ENCODE measurements around the gene RXRA. TPM values are rescaled to one million over a fixed set of nuclear protein-coding genes. Genes with fewer than 3 reads are reported as not detected.

The RXRA gene
- total and polyA plus RNA-seq, 10 donors = 10.9 to 116 (median 81.0) TPM

GRCh38 chr9:134453776-134454475 lies 127.7 kb downstream of the RXRA start:
- intact Hi-C loops (cut with DNase I; ENCODE audit: low total_unique reads) = loop anchor here (10.0 kb wide), 1 partner anchor 191 kb away; the partner anchor contains the start of gene COL5A1
- Histone ChIP-seq H3K4me1 (peaks cover 11 to 56% (median 32%) of the 10 kb centered on the region in 6 donors), H3K27me3 (replicated peaks in 1 of 7) (no peaks in the 10 kb centered on the region), H3K36me3 (no peaks in the 10 kb centered on the region), H3K4me3 (no peak overlapping the region), H3K27ac (peak overlapping the region in 1 of 8 donors; percentile 18), H3K9me3 (peaks cover 0 to 6% (median 5%) of the 10 kb centered on the region in 8 donors)
- no peak for DNase-seq
- TF ChIP-seq POLR2A (IDR thresholded peaks at IDR 0.05) (no peak), POLR2AphosphoS5 (IDR thresholded peaks at IDR 0.05) (no peak), CTCF (IDR thresholded peaks at IDR 0.05 in 8 of 11, conservative IDR thresholded peaks at IDR 0.05 in 3 of 11) (no peak)
- 88 to 94% (median 90%) methylated on average over 19 to 23 of the region's 23 CpGs for WGBS, 5 donors

- DNase-seq = peak; percentile 59
- intact Hi-C loops (cut with DNase I; ENCODE audit: low total_unique reads) = loop anchor here (10.0 kb wide), 1 partner anchor 190 kb away; the partner anchor contains the start of gene COL5A1
- peak overlapping the region in 3 of 8 donors; percentile 18 to 95 (median 92) for H3K27ac ChIP-seq
- H3K36me3 ChIP-seq = no peaks in the 10 kb centered on the region
- H3K27me3 ChIP-seq (replicated peaks in 1 of 7) = no peaks in the 10 kb centered on the region
- H3K4me1 ChIP-seq = peaks cover 11 to 58% (median 34%) of the 10 kb centered on the region in 6 donors
- H3K9me3 ChIP-seq = peaks cover 0 to under 1% (median under 1%) of the 10 kb centered on the region in 8 donors
- H3K4me3 ChIP-seq = no peak overlapping the region
- WGBS, 5 donors = 58 to 76% (median 76%) methylated on average over 3 to 5 of the region's 5 CpGs
- TF ChIP-seq POLR2AphosphoS5 (IDR thresholded peaks at IDR 0.05) (no peak), CTCF (IDR thresholded peaks at IDR 0.05 in 8 of 11, conservative IDR thresholded peaks at IDR 0.05 in 3 of 11) (no peak), POLR2A (IDR thresholded peaks at IDR 0.05) (no peak)
Measured at GRCh38 chr9:134454476-134454857, 128.2 kb downstream of the RXRA start.

GRCh38 chr9:134455021-134455471 lies 128.8 kb downstream of the RXRA start:
- DNase-seq = peak; percentile 70
- no peaks in the 10 kb centered on the region for H3K9me3 ChIP-seq
- TF ChIP-seq POLR2A (IDR thresholded peaks at IDR 0.05) = no peak
- TF ChIP-seq POLR2AphosphoS5 (IDR thresholded peaks at IDR 0.05) = no peak
- no peak for TF ChIP-seq CTCF (IDR thresholded peaks at IDR 0.05 in 8 of 11, conservative IDR thresholded peaks at IDR 0.05 in 3 of 11)
- H3K27me3 ChIP-seq (replicated peaks in 1 of 7) = no peaks in the 10 kb centered on the region
- no peak overlapping the region for H3K4me3 ChIP-seq
- intact Hi-C loops (cut with DNase I; ENCODE audit: low total_unique reads) = loop anchor here (10.0 kb wide), 1 partner anchor 190 kb away; the partner anchor contains the start of gene COL5A1
- WGBS, 5 donors = 81 to 95% (median 86%) methylated on average over 6 to 13 of the region's 13 CpGs
- H3K36me3 ChIP-seq = no peaks in the 10 kb centered on the region
- H3K4me1 ChIP-seq = peaks cover 11 to 55% (median 30%) of the 10 kb centered on the region in 6 donors
- peak overlapping the region; percentile 83 to 95 (median 90) for H3K27ac ChIP-seq

- H3K4me3 ChIP-seq = peak overlapping the region in 5 of 8 donors; percentile 37 to 70 (median 42)
- no peaks in the 10 kb centered on the region for H3K36me3 ChIP-seq
- WGBS, 5 donors = 38 to 54% (median 47%) methylated on average over 15 of the region's 15 CpGs
Measured at GRCh38 chr9:134455537-134455933, 129.3 kb downstream of the RXRA start.

More at GRCh38 chr9:134455537-134455933, 129.3 kb downstream of the RXRA start:
- intact Hi-C loops (cut with DNase I; ENCODE audit: low total_unique reads) = loop anchor here (10.0 kb wide), 1 partner anchor 189 kb away; the partner anchor contains the start of gene COL5A1
- Histone ChIP-seq H3K4me1 (peaks cover 11 to 51% (median 30%) of the 10 kb centered on the region in 6 donors), H3K9me3 (no peaks in the 10 kb centered on the region), H3K27ac (peak overlapping the region; percentile 83 to 95 (median 90)), H3K27me3 (replicated peaks in 1 of 7) (no peaks in the 10 kb centered on the region)
- peak; percentile 83 for DNase-seq
- TF ChIP-seq POLR2AphosphoS5 (IDR thresholded peaks at IDR 0.05) (no peak), CTCF (IDR thresholded peaks at IDR 0.05 in 8 of 11, conservative IDR thresholded peaks at IDR 0.05 in 3 of 11) (no peak), POLR2A (IDR thresholded peaks at IDR 0.05) (no peak)

All from spleen (tissue), 11 donors.